ENCODE results near the gene POLR3H. TPM values are rescaled to one million over a fixed set of nuclear protein-coding genes. Genes with fewer than 3 reads are reported as not detected.

The POLR3H gene
- total and polyA plus RNA-seq, 2 donors (not counting 3 experiments of a cell fraction or from before 2014, with no cell fraction given) = 31.2 to 39.4 TPM

GRCh38 chr22:41535244-41535643 is 9.0 kb downstream of the POLR3H start:
- Histone ChIP-seq H3K4me2 (ENCODE audit: insufficient read depth, low read length) (no peak overlapping the region), H3K79me2 (ENCODE audit: control insufficient read depth, insufficient read depth, low read length) (peaks cover 5% of the 10 kb centered on the region), H3K27ac (ENCODE audit: insufficient read depth, low read depth, low read length) (no peak overlapping the region), H3K9me1 (replicated peaks; ENCODE audit: control insufficient read depth, extremely low read depth, insufficient read depth, low read length) (no peaks in the 10 kb centered on the region), H3K9ac (replicated peaks; ENCODE audit: extremely low read depth, insufficient read depth, low read length) (no peak overlapping the region), H3K36me3 (ENCODE audit: control insufficient read depth in 2 of 2, extremely low read depth in 1 of 2, insufficient read depth in 2 of 2, low read length in 2 of 2) (peaks cover 2 to 24% of the 10 kb centered on the region in 2 experiments), H3K4me1 (ENCODE audit: control insufficient read depth, extremely low read depth, insufficient read depth, low read length) (no peaks in the 10 kb centered on the region), H3K4me3 (replicated peaks in 1 of 3; ENCODE audit: insufficient read depth in 1 of 3, low read depth in 1 of 3, low read length in 3 of 3) (no peak overlapping the region), H3K9me3 (replicated peaks; ENCODE audit: control insufficient read depth, insufficient read depth, low read length) (no peaks in the 10 kb centered on the region), H2AFZ (ENCODE audit: low read depth, low read length) (no peak overlapping the region), H3K27me3 (ENCODE audit: control insufficient read depth in 2 of 2, insufficient read depth in 2 of 2, low read length in 2 of 2) (no peaks in the 10 kb centered on the region), H4K20me1 (replicated peaks; ENCODE audit: control insufficient read depth, extremely low read depth, insufficient read depth, low read length) (no peaks in the 10 kb centered on the region)
- dilution Hi-C loops (cut with MboI; ENCODE audit: extremely low pct_ligation_motif_present, low sequenced_read_pairs) = no loop called here
- ChIA-PET CTCF (interaction anchor here (1.3 to 3.7 kb wide), 5 partner anchors 8 to 153 kb away, joined by 4 to 22 read pairs (median 8); partner anchors contain the start of genes POLR3H and TEF), POLR2A (no interaction called here)
- no peak for DNase-seq (ENCODE audit: low read depth, low spot score)
- BruUV-seq (replicated peaks) = no TSS peak
- no peak for FAIRE-seq
- TF ChIP-seq CTCF (IDR thresholded peaks at IDR 0.05; ENCODE audit: extremely low read depth in 1 of 2, insufficient read depth in 1 of 2, low read depth in 1 of 2, low read length in 2 of 2) (peak in 1 of 2 donors; percentile 32), JUN (IDR thresholded peaks at IDR 0.05; ENCODE audit: borderline replicate concordance, insufficient read depth, insufficient read length, low read depth) (no peak)
- intact Hi-C loops (cut with micrococcal nuclease) = no loop called here

- H3K27me3 ChIP-seq (ENCODE audit: control insufficient read depth in 2 of 2, insufficient read depth in 2 of 2, low read length in 2 of 2) = no peaks in the 10 kb centered on the region
- dilution Hi-C loops (cut with MboI; ENCODE audit: extremely low pct_ligation_motif_present, low sequenced_read_pairs) (no loop called here), intact Hi-C loops (cut with micrococcal nuclease) (no loop called here)
- no peak for DNase-seq (ENCODE audit: low read depth, low spot score)
- H3K79me2 ChIP-seq (ENCODE audit: control insufficient read depth, insufficient read depth, low read length) = no peaks in the 10 kb centered on the region
- CTCF ChIA-PET = interaction anchor here (1.8 to 3.7 kb wide), 2 partner anchors 63 to 130 kb away, joined by 8 to 22 read pairs; no protein-coding TSS in a partner anchor
- no peaks in the 10 kb centered on the region for H3K9me1 ChIP-seq (replicated peaks; ENCODE audit: control insufficient read depth, extremely low read depth, insufficient read depth, low read length)
- no peak overlapping the region for H3K4me3 ChIP-seq (replicated peaks in 1 of 3; ENCODE audit: insufficient read depth in 1 of 3, low read depth in 1 of 3, low read length in 3 of 3)
- H2AFZ ChIP-seq (ENCODE audit: low read depth, low read length) = no peak overlapping the region
- FAIRE-seq = no peak
- BruUV-seq (replicated peaks) = no TSS peak
- H3K9me3 ChIP-seq (replicated peaks; ENCODE audit: control insufficient read depth, insufficient read depth, low read length) = no peaks in the 10 kb centered on the region
- H3K4me1 ChIP-seq (ENCODE audit: control insufficient read depth, extremely low read depth, insufficient read depth, low read length) = no peaks in the 10 kb centered on the region
- no peak overlapping the region for H3K4me2 ChIP-seq (ENCODE audit: insufficient read depth, low read length)
- no peak overlapping the region for H3K27ac ChIP-seq (ENCODE audit: insufficient read depth, low read depth, low read length)
- TF ChIP-seq FOS (IDR thresholded peaks at IDR 0.05; ENCODE audit: borderline replicate concordance, insufficient read depth, low read length) (no peak), POLR2A (IDR thresholded peaks at IDR 0.05; ENCODE audit: low read depth, low read length) (no peak), POLR2AphosphoS5 (IDR thresholded peaks at IDR 0.05; ENCODE audit: insufficient read depth, low read depth, low read length) (no peak), JUN (IDR thresholded peaks at IDR 0.05; ENCODE audit: borderline replicate concordance, insufficient read depth, insufficient read length, low read depth) (no peak), GATA2 (IDR thresholded peaks at IDR 0.05; ENCODE audit: insufficient read depth, insufficient read length, low read depth, low read length) (no peak), MYC (IDR thresholded peaks at IDR 0.05; ENCODE audit: low read depth, low read length) (no peak), CTCF (IDR thresholded peaks at IDR 0.05; ENCODE audit: extremely low read depth in 1 of 2, insufficient read depth in 1 of 2, low read depth in 1 of 2, low read length in 2 of 2) (no peak), MAX (IDR thresholded peaks at IDR 0.05; ENCODE audit: insufficient read depth, insufficient read length) (no peak), EZH2 (IDR thresholded peaks at IDR 0.05; ENCODE audit: borderline replicate concordance, low read depth, low read length, severe bottlenecking) (no peak)
- H4K20me1 ChIP-seq (replicated peaks; ENCODE audit: control insufficient read depth, extremely low read depth, insufficient read depth, low read length) = no peaks in the 10 kb centered on the region
- POLR2A ChIA-PET = no interaction called here
- peaks cover 2 to 19% of the 10 kb centered on the region in 2 experiments for H3K36me3 ChIP-seq (ENCODE audit: control insufficient read depth in 2 of 2, extremely low read depth in 1 of 2, insufficient read depth in 2 of 2, low read length in 2 of 2)
- no peak overlapping the region for H3K9ac ChIP-seq (replicated peaks; ENCODE audit: extremely low read depth, insufficient read depth, low read length)
Measured at GRCh38 chr22:41534219-41534618, 10.1 kb downstream of the POLR3H start.

All from endothelial cell of umbilical vein (primary cell).